Mammary epithelial cell (primary cell): ENCODE measurements around the gene HS3ST3A1.

Experiments used
- CTCF ChIP-seq, 2 donors: IDR thresholded peaks in 1 of 2; conservative IDR thresholded peaks in 1 of 2; 2 replicates each; pipeline ENCODE4 v1.5.1; 2011 to 2012; ENCODE audit warnings: inconsistent platforms in 2 of 2, low read length in 2 of 2, mild to moderate bottlenecking in 2 of 2, control low read depth in 1 of 2, low read depth in 1 of 2; ENCODE audit not compliant: insufficient read depth in 1 of 2; ENCODE audit errors: extremely low read depth in 1 of 2
- EZH2 ChIP-seq: IDR thresholded peaks from 2 replicates; pipeline ENCODE4 v1.6.1; 2012; ENCODE audit warnings: low read length, inconsistent platforms, borderline replicate concordance

- TF ChIP-seq CTCF (conservative IDR thresholded peaks at IDR 0.05 in 1 of 2, IDR thresholded peaks at IDR 0.05 in 1 of 2; ENCODE audit: extremely low read depth in 1 of 2, insufficient read depth in 1 of 2, low read depth in 1 of 2, low read length in 2 of 2): no peak
- TF ChIP-seq EZH2: no peak
Measured at GRCh38 chr17:13592427-13592826, 9.3 kb downstream of the HS3ST3A1 start.
